ENCODE results near the gene RRAGC.
A peak's percentile ranks its signal among the peaks of the same experiment; 100 is the strongest.

DNA sequence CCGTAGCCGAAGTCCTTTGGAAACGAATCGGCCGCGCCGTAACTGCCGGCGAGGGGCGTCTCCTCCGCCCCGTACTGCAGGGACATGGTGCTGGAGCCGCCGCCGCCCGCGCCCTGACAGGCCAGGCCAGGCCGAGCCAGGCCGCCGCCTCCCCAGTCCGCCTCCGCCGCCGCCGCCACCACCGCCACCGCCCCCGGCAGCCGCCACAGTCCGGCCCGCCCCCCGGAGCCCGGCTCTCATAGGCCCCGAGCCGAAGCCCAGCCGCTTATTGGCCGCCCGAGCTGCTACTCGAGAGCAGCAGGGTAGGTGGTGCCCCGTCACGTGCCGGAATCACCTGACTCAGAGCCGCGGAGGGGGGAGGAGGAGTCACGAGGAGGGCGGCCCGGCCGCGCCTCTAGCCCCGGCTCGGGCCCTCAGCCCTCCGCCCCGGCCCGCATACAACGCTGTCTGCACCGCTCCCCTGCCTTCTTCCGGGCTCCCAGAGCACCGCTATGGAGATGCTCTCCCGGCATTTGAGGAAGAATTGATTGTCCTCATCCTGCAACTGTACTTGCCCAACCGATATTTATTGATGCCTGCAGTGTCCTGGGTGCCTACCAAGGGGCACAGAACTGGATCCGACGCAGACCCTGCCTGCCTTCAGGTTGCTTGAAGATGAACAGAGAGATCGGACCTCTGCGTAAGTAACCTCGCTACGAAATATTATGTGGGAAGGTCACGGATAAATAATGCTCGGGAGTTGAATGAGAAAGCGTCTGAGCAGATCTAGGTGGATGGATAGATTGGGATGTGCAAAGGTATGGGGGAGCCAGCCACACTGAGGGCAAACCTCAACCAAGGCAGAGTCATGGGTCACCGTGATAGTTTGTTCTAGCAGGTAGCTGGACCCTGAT is at the start of gene RRAGC:
- TF ChIP-seq POLR2A (IDR thresholded peaks at IDR 0.05): peak; percentile 24
- TF ChIP-seq, protein P1, sequence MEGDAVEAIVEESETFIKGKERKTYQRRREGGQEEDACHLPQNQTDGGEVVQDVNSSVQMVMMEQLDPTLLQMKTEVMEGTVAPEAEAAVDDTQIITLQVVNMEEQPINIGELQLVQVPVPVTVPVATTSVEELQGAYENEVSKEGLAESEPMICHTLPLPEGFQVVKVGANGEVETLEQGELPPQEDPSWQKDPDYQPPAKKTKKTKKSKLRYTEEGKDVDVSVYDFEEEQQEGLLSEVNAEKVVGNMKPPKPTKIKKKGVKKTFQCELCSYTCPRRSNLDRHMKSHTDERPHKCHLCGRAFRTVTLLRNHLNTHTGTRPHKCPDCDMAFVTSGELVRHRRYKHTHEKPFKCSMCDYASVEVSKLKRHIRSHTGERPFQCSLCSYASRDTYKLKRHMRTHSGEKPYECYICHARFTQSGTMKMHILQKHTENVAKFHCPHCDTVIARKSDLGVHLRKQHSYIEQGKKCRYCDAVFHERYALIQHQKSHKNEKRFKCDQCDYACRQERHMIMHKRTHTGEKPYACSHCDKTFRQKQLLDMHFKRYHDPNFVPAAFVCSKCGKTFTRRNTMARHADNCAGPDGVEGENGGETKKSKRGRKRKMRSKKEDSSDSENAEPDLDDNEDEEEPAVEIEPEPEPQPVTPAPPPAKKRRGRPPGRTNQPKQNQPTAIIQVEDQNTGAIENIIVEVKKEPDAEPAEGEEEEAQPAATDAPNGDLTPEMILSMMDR (IDR thresholded peaks at IDR 0.05): no peak
- peak; percentile 44 for TF ChIP-seq EP300 (IDR thresholded peaks at IDR 0.05; ENCODE audit: low read depth)
